DMS114 treated with DMSO at 0.1 percent for 48 hours (cell line): Measurements from ENCODE around the gene CHTF18.

ENCODE experiments used
- DNase-seq: peaks from one replicate; lab custom pipeline; 2025; ENCODE audit not compliant: unreplicated experiment; lab: John Stamatoyannopoulos, UW

CHTF18 gene

GRCh38 chr16:843771-844170, 55.4 kb downstream of the CHTF18 start:
- DNase-seq = no peak

GRCh38 chr16:844638-845350, 56.4 kb downstream of the CHTF18 start:
- no peak for DNase-seq

- no peak for DNase-seq
Measured at GRCh38 chr16:845351-845745, 56.9 kb downstream of the CHTF18 start.

DNA sequence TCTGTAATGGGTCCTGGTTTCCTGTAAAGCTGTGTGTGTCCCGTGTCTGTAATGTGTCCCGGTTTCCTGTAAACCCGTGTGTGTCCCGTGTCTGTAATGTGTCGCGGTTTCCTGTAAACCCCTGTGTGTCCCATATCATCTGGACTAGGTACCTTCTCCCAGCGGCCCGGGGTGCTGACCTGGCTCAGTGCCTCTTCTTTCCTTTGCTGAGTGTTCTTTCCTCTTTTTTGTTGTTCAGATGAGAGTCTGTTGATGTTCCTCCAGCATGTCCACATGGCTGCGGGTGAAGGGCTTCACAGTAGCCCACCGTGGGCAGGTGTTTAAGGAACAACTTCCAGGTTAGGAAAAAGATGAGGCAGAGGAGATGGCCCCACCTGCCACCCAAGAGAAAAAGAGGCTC, 58.7 kb downstream of the CHTF18 start:
- DNase-seq = no peak
